ENCODE results near the gene FARS2. TPM values are rescaled to one million over a fixed set of nuclear protein-coding genes. Genes with fewer than 3 reads are reported as not detected.

FARS2 gene
- total RNA-seq, 1 experiment from 2014 or later = 13.8 TPM

DNA sequence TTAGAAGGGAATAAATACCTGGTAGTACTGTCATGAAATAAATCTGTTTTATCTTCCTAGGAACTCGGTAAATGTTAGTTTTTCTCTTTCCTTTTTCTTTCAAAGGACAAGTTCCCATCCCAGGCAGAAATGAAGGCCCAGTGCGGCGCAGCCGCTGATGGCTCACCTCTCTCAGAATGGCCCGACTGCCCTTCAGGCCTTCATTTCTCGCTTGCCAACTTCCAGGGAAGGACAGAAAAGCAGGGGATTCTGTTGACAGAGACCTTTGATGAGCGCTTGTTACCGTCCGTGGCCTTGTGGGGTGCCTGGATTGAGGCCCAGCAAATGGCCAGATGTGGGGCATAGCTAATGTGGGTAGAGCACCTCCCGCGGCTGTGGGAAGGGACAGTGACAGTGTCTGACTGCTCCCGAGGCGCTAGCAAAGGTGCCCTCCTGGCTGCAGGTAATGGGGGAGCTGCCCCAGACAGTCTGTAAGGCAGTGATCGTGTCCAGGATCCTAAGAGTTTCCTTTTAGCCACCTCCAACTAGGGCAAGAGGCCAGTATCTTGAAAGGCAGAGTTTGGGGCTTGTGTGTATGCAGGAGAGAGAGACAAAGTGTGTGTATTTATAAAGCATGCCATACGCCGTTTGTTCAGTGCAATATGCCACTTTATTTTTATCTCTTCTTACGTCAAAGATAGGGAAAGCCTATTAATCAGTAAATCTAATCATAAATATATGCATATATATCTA is 391.3 kb downstream of the FARS2 start:
- DNase-seq (ENCODE audit: low read depth, low spot score) (no peak), ATAC-seq (no peak)
- RAD21 ChIA-PET (ENCODE audit: low non-redundant PET in 1 of 2, low total read pairs in 2 of 2, uncharacterized antibody in 2 of 2, unreplicated experiment in 2 of 2) = no interaction called here
- no TSS peak for BruUV-seq (replicated peaks)
- H3K36me3 ChIP-seq (ENCODE audit: control insufficient read depth in 1 of 2, insufficient read depth in 2 of 2, low read length in 2 of 2) = no peaks in the 10 kb centered on the region
- CTCF ChIA-PET = no interaction called here
- no peak for TF ChIP-seq RAD21 (IDR thresholded peaks at IDR 0.05; ENCODE audit: low read depth)
- TF ChIP-seq EZH2phosphoT487 (IDR thresholded peaks at IDR 0.05; ENCODE audit: borderline replicate concordance) = no peak
- TF ChIP-seq POLR2AphosphoS5 (IDR thresholded peaks at IDR 0.05; ENCODE audit: low read depth, low read length) = no peak
- H3K4me2 ChIP-seq (ENCODE audit: low read length) = no peak overlapping the region
- no peak overlapping the region for H3K9ac ChIP-seq (ENCODE audit: low read length)
- H3K79me2 ChIP-seq (ENCODE audit: insufficient read depth, low read length) = no peaks in the 10 kb centered on the region
- H3K9me2 ChIP-seq (ENCODE audit: insufficient read depth) = no peaks in the 10 kb centered on the region
- H3K4me3 ChIP-seq (replicated peaks in 1 of 2; ENCODE audit: low read depth in 1 of 2, low read length in 2 of 2) = no peak overlapping the region
- H3K27me3 ChIP-seq (ENCODE audit: insufficient read depth, low read length) = no peaks in the 10 kb centered on the region
- no peaks in the 10 kb centered on the region for H3K9me3 ChIP-seq (ENCODE audit: control insufficient read depth in 1 of 2, insufficient read depth in 1 of 2, low read depth in 1 of 2, low read length in 2 of 2)
- H2AFZ ChIP-seq (ENCODE audit: low read depth, low read length, poor library complexity, severe bottlenecking) = no peak overlapping the region
- H4K20me1 ChIP-seq (ENCODE audit: insufficient read depth) = no peaks in the 10 kb centered on the region
- H3K4me1 ChIP-seq (ENCODE audit: control insufficient read depth in 1 of 2, insufficient read depth in 2 of 2, low read length in 2 of 2) = no peaks in the 10 kb centered on the region
- POLR2A ChIA-PET = no interaction called here
- H3K27ac ChIP-seq (ENCODE audit: low read depth, low read length) = no peak overlapping the region
- intact Hi-C loops (cut with micrococcal nuclease) = no loop called here

DNA sequence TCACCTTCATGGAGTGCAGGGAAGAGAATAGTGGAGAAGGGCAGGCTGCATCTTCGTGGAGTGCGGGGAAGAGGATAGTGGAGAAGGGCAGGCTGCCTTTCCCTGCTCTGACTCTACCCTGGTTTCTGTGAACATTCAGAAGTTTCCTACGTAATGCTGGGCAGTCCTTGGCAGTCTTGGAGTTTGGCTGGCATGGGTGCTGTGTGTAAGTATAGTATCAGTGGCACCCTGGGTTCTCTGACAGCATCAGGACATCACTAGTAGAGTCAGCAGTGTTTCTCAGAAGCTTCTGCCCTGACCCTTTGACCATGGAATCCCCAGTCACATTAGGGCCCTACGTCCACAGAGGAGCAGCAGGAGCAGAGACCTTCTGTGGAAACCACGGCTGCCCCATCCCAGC is 392.5 kb downstream of the FARS2 start:
- H3K4me2 ChIP-seq (ENCODE audit: low read length) = no peak overlapping the region
- H3K27ac ChIP-seq (ENCODE audit: low read depth, low read length) = no peak overlapping the region
- no peak overlapping the region for H3K9ac ChIP-seq (ENCODE audit: low read length)
- DNase-seq (ENCODE audit: low read depth, low spot score) = no peak
- ATAC-seq = no peak
- H3K4me3 ChIP-seq (replicated peaks in 1 of 2; ENCODE audit: low read depth in 1 of 2, low read length in 2 of 2) = no peak overlapping the region
- intact Hi-C loops (cut with micrococcal nuclease) = no loop called here
- H3K27me3 ChIP-seq (ENCODE audit: insufficient read depth, low read length) = no peaks in the 10 kb centered on the region
- RAD21 ChIA-PET (ENCODE audit: low non-redundant PET in 1 of 2, low total read pairs in 2 of 2, uncharacterized antibody in 2 of 2, unreplicated experiment in 2 of 2) = no interaction called here
- POLR2A ChIA-PET = interaction anchor here (0.6 kb wide), 1 partner anchor 395 kb away, joined by 4 read pairs; no protein-coding TSS in a partner anchor
- no peaks in the 10 kb centered on the region for H3K79me2 ChIP-seq (ENCODE audit: insufficient read depth, low read length)
- no peak for TF ChIP-seq SIN3A (IDR thresholded peaks at IDR 0.05; ENCODE audit: low read depth)
- no peak for TF ChIP-seq CEBPB (IDR thresholded peaks at IDR 0.05; ENCODE audit: low read depth)
- TF ChIP-seq, protein P1, sequence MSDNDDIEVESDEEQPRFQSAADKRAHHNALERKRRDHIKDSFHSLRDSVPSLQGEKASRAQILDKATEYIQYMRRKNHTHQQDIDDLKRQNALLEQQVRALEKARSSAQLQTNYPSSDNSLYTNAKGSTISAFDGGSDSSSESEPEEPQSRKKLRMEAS (IDR thresholded peaks at IDR 0.05) = no peak
- no peak for TF ChIP-seq ZFX (IDR thresholded peaks at IDR 0.05)
- TF ChIP-seq, protein P2, sequence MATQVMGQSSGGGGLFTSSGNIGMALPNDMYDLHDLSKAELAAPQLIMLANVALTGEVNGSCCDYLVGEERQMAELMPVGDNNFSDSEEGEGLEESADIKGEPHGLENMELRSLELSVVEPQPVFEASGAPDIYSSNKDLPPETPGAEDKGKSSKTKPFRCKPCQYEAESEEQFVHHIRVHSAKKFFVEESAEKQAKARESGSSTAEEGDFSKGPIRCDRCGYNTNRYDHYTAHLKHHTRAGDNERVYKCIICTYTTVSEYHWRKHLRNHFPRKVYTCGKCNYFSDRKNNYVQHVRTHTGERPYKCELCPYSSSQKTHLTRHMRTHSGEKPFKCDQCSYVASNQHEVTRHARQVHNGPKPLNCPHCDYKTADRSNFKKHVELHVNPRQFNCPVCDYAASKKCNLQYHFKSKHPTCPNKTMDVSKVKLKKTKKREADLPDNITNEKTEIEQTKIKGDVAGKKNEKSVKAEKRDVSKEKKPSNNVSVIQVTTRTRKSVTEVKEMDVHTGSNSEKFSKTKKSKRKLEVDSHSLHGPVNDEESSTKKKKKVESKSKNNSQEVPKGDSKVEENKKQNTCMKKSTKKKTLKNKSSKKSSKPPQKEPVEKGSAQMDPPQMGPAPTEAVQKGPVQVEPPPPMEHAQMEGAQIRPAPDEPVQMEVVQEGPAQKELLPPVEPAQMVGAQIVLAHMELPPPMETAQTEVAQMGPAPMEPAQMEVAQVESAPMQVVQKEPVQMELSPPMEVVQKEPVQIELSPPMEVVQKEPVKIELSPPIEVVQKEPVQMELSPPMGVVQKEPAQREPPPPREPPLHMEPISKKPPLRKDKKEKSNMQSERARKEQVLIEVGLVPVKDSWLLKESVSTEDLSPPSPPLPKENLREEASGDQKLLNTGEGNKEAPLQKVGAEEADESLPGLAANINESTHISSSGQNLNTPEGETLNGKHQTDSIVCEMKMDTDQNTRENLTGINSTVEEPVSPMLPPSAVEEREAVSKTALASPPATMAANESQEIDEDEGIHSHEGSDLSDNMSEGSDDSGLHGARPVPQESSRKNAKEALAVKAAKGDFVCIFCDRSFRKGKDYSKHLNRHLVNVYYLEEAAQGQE (IDR thresholded peaks at IDR 0.05; ENCODE audit: low read depth) = no peak
- TF ChIP-seq CBX3 (IDR thresholded peaks at IDR 0.05; ENCODE audit: low read depth) = no peak
- TF ChIP-seq SRF (IDR thresholded peaks at IDR 0.05; ENCODE audit: low read depth) = no peak
- no peak for TF ChIP-seq ZNF274 (IDR thresholded peaks at IDR 0.05; ENCODE audit: low read depth, low read length)
- no peak for TF ChIP-seq RAD21 (IDR thresholded peaks at IDR 0.05; ENCODE audit: low read depth)
- TF ChIP-seq FOSL1 (IDR thresholded peaks at IDR 0.05; ENCODE audit: low read depth) = no peak
- TF ChIP-seq, protein P3, sequence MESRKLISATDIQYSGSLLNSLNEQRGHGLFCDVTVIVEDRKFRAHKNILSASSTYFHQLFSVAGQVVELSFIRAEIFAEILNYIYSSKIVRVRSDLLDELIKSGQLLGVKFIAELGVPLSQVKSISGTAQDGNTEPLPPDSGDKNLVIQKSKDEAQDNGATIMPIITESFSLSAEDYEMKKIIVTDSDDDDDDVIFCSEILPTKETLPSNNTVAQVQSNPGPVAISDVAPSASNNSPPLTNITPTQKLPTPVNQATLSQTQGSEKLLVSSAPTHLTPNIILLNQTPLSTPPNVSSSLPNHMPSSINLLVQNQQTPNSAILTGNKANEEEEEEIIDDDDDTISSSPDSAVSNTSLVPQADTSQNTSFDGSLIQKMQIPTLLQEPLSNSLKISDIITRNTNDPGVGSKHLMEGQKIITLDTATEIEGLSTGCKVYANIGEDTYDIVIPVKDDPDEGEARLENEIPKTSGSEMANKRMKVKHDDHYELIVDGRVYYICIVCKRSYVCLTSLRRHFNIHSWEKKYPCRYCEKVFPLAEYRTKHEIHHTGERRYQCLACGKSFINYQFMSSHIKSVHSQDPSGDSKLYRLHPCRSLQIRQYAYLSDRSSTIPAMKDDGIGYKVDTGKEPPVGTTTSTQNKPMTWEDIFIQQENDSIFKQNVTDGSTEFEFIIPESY (IDR thresholded peaks at IDR 0.05; ENCODE audit: extremely low read depth, insufficient replicate concordance, low read length) = no peak
- no peak for TF ChIP-seq SP1 (IDR thresholded peaks at IDR 0.05; ENCODE audit: low read depth)
- H3K9me3 ChIP-seq (ENCODE audit: control insufficient read depth in 1 of 2, insufficient read depth in 1 of 2, low read depth in 1 of 2, low read length in 2 of 2) = no peaks in the 10 kb centered on the region
- H3K36me3 ChIP-seq (ENCODE audit: control insufficient read depth in 1 of 2, insufficient read depth in 2 of 2, low read length in 2 of 2) = no peaks in the 10 kb centered on the region
- H2AFZ ChIP-seq (ENCODE audit: low read depth, low read length, poor library complexity, severe bottlenecking) = no peak overlapping the region
- no peaks in the 10 kb centered on the region for H4K20me1 ChIP-seq (ENCODE audit: insufficient read depth)
- no peaks in the 10 kb centered on the region for H3K9me2 ChIP-seq (ENCODE audit: insufficient read depth)
- BruUV-seq (replicated peaks) = no TSS peak
- H3K4me1 ChIP-seq (ENCODE audit: control insufficient read depth in 1 of 2, insufficient read depth in 2 of 2, low read length in 2 of 2) = no peaks in the 10 kb centered on the region
- CTCF ChIA-PET = no interaction called here

All from HCT116 (cell line).